Kidney (tissue), 14 donors: ENCODE results near the gene RBM39. TPM values are rescaled to one million over a fixed set of nuclear protein-coding genes. Genes with fewer than 3 reads are reported as not detected.
A peak's percentile ranks its signal among the peaks of the same experiment; 100 is the strongest.
"Not testable (repeated sequence)": the region's sequence is repeated elsewhere in the genome, so short reads cannot be mapped to it uniquely, and the experiment has no call there.

Source experiments
- DNase-seq, 5 donors: peaks; one replicate each; pipeline ENCODE4 v3.0.0-alpha.2; 2013 to 2020
- FAIRE-seq: peaks from 2 replicates; lab custom pipeline; 2012; peaks lifted over from hg19 to GRCh38; lab: Jason Lieb, UNC
- H3K27ac ChIP-seq, 2 donors: one replicate each; pipeline ENCODE4 v1.7.0; 2013; ENCODE audit warnings: low read depth in 2 of 2, low read length in 2 of 2, inconsistent platforms in 1 of 2
- H3K27me3 ChIP-seq: one replicate; pipeline ENCODE4 v1.7.1; 2013; ENCODE audit warnings: low read length, inconsistent platforms; ENCODE audit not compliant: control insufficient read depth, insufficient read depth
- H3K36me3 ChIP-seq, 3 donors: one replicate each; pipeline versions ENCODE4 v1.7.0 to v1.7.1; 2013; ENCODE audit warnings: low read length in 3 of 3, control low read depth in 1 of 3, inconsistent platforms in 1 of 3; ENCODE audit not compliant: insufficient read depth in 3 of 3, control insufficient read depth in 2 of 3
- H3K4me1 ChIP-seq, 3 donors: one replicate each; pipeline versions ENCODE4 v1.7.0 to v1.7.1; 2013; ENCODE audit warnings: low read length in 3 of 3, inconsistent platforms in 1 of 3, low read depth in 1 of 3; ENCODE audit not compliant: control insufficient read depth in 2 of 3, insufficient read depth in 2 of 3
- H3K4me3 ChIP-seq, 3 donors: one replicate each; pipeline versions ENCODE4 v1.7.0 to v1.8.1; 2013; ENCODE audit warnings: low read length in 3 of 3, control low read depth in 1 of 3, inconsistent platforms in 1 of 3
- H3K9ac ChIP-seq, 3 donors: one replicate each; pipeline versions ENCODE4 v1.7.0 to v1.7.1; 2013; ENCODE audit warnings: low read length in 3 of 3, control low read depth in 1 of 3, inconsistent platforms in 1 of 3
- H3K9me3 ChIP-seq, 3 donors: one replicate each; pipeline versions ENCODE4 v1.7.0 to v1.7.1; 2013; ENCODE audit warnings: low read length in 3 of 3, control low read depth in 1 of 3, inconsistent platforms in 1 of 3; ENCODE audit not compliant: control insufficient read depth in 2 of 3, insufficient read depth in 1 of 3
- CTCF ChIP-seq: IDR thresholded peaks from 3 replicates; pipeline ENCODE4 v1.5.1; 2012; ENCODE audit warnings: mild to moderate bottlenecking, moderate library complexity, borderline replicate concordance; ENCODE audit not compliant: insufficient read depth; ENCODE audit errors: extremely low read depth
- intact Hi-C: fragments of 100-400 bp; cut with DNase I; formaldehyde crosslinking; loops from one replicate; pipeline ENCODE4 v1.11.1; 2022
- polyA plus RNA-seq: library from polyadenylated mRNA; stranded (reverse); fragments of 350-450 nt; fragmentation: Illumina TruSeq; extraction: RNeasy Lipid Tissue Mini Kit (QIAGEN cat#74804); gene quantifications from one replicate; pipeline ENCODE4 v1.2.3, GENCODE V29; 2014; ENCODE audit warnings: low read depth, low replicate concordance; ENCODE audit not compliant: insufficient read depth
- total RNA-seq: library from RNA; stranded (reverse); fragmentation: NEBNext Ultra II Directional; extraction: Animal tissue kit (Norgen Biotek cat#: 25700); gene quantifications from one replicate; pipeline ENCODE4 v1.2.1, GENCODE V29; 2021
- donor health status: control.
- donor health status: control.
- donor health status: control.
- donor health status: control.
- donor health status: control.
- donor health status: DM: yes; HTN: yes; CAD: no.
- donor health status: Normal renal cell carcinoma (clear cell type).

RBM39 gene
- total and polyA plus RNA-seq, 2 donors from 2014 or later = 148 to 304 TPM

DNA sequence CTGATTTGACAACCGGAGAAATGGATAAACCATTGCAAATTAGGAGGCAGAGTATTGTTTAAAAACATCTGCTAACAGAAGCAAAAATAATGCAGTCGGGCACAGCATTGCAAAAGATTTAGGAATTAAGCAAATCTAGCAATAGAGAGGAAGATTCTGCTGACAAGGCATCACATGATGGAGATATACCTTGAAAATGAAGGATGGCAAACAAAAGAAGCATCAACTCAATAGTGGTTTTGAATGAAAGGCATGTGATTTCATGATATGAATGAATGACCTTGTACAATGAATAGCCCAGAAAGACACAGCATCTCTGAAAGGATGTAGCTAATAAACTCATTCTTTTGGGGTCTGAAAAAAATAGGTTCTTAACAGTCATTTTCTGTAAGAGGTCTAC is 8.6 kb upstream of the RBM39 start:
- no peaks in the 10 kb centered on the region for H3K36me3 ChIP-seq
- H3K27ac ChIP-seq = no peak overlapping the region
- DNase-seq = no peak
- no peak for TF ChIP-seq CTCF
- no peak for FAIRE-seq
- no peaks in the 10 kb centered on the region for H3K9me3 ChIP-seq
- intact Hi-C loops = no loop called here
- no peaks in the 10 kb centered on the region for H3K4me1 ChIP-seq
- no peak overlapping the region for H3K4me3 ChIP-seq
- H3K27me3 ChIP-seq = no peaks in the 10 kb centered on the region
- no peak overlapping the region for H3K9ac ChIP-seq

DNA sequence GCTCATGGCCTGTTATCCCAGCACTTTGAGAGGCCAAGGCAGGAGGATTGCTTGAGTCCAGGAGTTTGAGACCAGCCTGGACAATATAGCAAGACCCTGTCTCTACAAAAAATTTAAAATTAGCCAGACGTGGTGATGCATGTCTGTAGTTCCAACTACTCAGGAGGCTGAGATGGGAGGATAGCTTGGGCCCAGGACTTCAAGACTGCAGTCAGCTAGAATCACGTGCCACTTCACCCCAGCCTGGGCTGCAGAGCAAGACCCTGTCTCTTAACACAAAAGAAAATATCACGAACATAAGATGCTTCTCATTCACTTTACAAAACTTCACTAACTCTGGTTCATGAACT is 2.4 kb upstream of the RBM39 start:
- H3K4me3 ChIP-seq, FAIRE-seq: not testable (repeated sequence)
- H3K27ac ChIP-seq = peak overlapping the region in 1 of 2 donors; percentile 99

GRCh38 chr20:35743693-35744491 is 1.8 kb upstream of the RBM39 start:
- no peak for TF ChIP-seq CTCF
- no peaks in the 10 kb centered on the region for H3K27me3 ChIP-seq
- H3K27ac ChIP-seq = peak overlapping the region; percentile 99
- FAIRE-seq (no peak), DNase-seq (peak in 3 of 5 donors; percentile 25 to 60 (median 26))
- intact Hi-C loops = no loop called here
- peak overlapping the region in 1 of 3 donors; percentile 91 for H3K4me3 ChIP-seq
- peaks cover 4 to 15% (median 8%) of the 10 kb centered on the region in 3 donors for H3K4me1 ChIP-seq
- H3K36me3 ChIP-seq = peaks cover under 1 to 17% (median 7%) of the 10 kb centered on the region in 3 donors
- H3K9ac ChIP-seq = peak overlapping the region in 2 of 3 donors; percentile 16 to 99
- H3K9me3 ChIP-seq = no peaks in the 10 kb centered on the region

More for the DNA sequence above, 2.4 kb upstream of the RBM39 start:
- Histone ChIP-seq H3K36me3 (peaks cover 0 to 13% (median 3%) of the 10 kb centered on the region in 3 donors), H3K4me1 (peaks cover 2 to 12% (median 8%) of the 10 kb centered on the region in 3 donors)
- H3K9me3 ChIP-seq, H3K27me3 ChIP-seq, intact Hi-C loops, DNase-seq, H3K9ac ChIP-seq: not testable (repeated sequence)

DNA sequence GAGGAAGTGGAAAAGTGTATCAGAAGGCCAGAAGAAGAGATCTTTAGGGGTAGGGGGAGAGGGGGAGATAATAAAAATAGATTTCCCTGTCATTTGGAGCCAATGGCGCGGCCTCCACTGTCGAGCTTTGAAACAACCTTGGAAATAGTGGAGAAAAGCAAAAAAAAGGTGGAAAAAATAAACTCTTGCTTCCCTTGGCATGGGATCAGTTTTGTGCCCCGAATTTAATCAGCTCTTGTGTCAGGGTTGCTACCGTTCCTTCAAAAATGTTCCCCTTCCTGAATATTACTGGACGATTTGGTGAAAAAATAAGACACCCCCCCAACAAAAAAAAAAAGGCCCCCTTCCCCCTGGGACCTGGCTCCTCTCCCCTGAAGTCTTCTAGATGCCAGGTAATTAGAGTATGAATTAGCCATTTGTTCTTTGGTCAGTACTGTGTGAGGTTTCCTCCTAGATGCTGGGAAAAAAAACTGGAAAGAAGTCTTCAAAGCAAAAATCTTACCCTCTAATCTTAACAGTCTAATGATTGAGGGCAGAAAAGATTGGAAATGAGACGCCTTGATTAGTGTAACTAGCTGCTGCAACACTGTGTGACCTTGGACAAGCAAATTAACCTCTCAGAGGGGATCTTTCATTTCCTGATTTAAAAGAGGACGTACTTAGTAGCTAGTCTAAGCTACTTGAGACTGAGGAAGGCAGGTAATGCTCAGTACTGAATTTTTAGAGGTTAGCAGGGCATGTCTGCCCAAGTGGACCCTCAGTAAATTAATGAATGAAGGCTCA is 872 bp upstream of the RBM39 start:
- DNase-seq = peak in 2 of 5 donors; percentile 58 to 66
- peak overlapping the region; percentile 99 for H3K27ac ChIP-seq

More for the DNA sequence above, 872 bp upstream of the RBM39 start:
- Histone ChIP-seq H3K27me3 (no peaks in the 10 kb centered on the region), H3K9ac (peak overlapping the region; percentile 96 to 99 (median 99)), H3K36me3 (peaks cover 8 to 27% (median 15%) of the 10 kb centered on the region in 3 donors), H3K9me3 (no peaks in the 10 kb centered on the region), H3K4me1 (peaks cover 6 to 22% (median 11%) of the 10 kb centered on the region in 3 donors), H3K4me3 (peak overlapping the region; percentile 90 to 95 (median 91))
- intact Hi-C loops = no loop called here
- FAIRE-seq = no peak
- TF ChIP-seq CTCF = no peak
